HepG2 (cell line): ENCODE results near the gene CARHSP1. TPM values are rescaled to one million over a fixed set of nuclear protein-coding genes. Genes with fewer than 3 reads are reported as not detected.

Experiments
- HNF4G ChIP-seq, 2 experiments: sonication (generic) in 1 of 2; formaldehyde crosslinking in 1 of 2; IDR thresholded peaks; 2 replicates each; pipeline versions ENCODE4 v1.4.0 to v1.6.1; 2011 to 2020; ENCODE audit warnings: borderline replicate concordance in 2 of 2, low read depth in 2 of 2, mild to moderate bottlenecking in 2 of 2, low read length in 1 of 2, missing genetic modification reagents in 1 of 2, moderate library complexity in 1 of 2
- HOXA9 ChIP-seq: sonication (generic); formaldehyde crosslinking; IDR thresholded peaks from 2 replicates; pipeline ENCODE4 v1.8.1; 2022; ENCODE audit warnings: missing genetic modification reagents, mild to moderate bottlenecking, moderate library complexity, borderline replicate concordance
- MED1 ChIP-seq: sonication (generic); formaldehyde crosslinking; IDR thresholded peaks from 2 replicates; pipeline ENCODE4 v1.4.0; 2020; ENCODE audit warnings: missing genetic modification reagents
- NBN ChIP-seq: fragments of 450-650 bp; conservative IDR thresholded peaks from 2 replicates; pipeline ENCODE4 v1.6.1; 2017
- REPIN1 ChIP-seq: sonication (generic); formaldehyde crosslinking; IDR thresholded peaks from 2 replicates; pipeline ENCODE4 v1.8.0; 2022; ENCODE audit warnings: missing genetic modification reagents, low read depth, mild to moderate bottlenecking, borderline replicate concordance
- SMYD3 ChIP-seq: sonication (generic); formaldehyde crosslinking; IDR thresholded peaks from 2 replicates; pipeline ENCODE4 v1.8.1; 2023; ENCODE audit warnings: mild to moderate bottlenecking, missing genetic modification reagents
- SP1 ChIP-seq, 2 experiments: fragments of 450-650 bp in 1 of 2; sonication (generic) in 1 of 2; formaldehyde crosslinking in 1 of 2; IDR thresholded peaks; 2 replicates each; pipeline versions ENCODE4 v1.4.0 to v1.6.1; 2016 to 2020; ENCODE audit warnings: missing genetic modification reagents in 1 of 2
- TAF1 ChIP-seq: sonication (generic); formaldehyde crosslinking; IDR thresholded peaks from 2 replicates; pipeline ENCODE4 v1.4.0; 2020; ENCODE audit warnings: missing genetic modification reagents
- THAP11 ChIP-seq: IDR thresholded peaks from 2 replicates; pipeline ENCODE4 v1.6.1; 2016; ENCODE audit warnings: missing biosample characterization, missing genetic modification reagents
- WIZ ChIP-seq: sonication (generic); formaldehyde crosslinking; IDR thresholded peaks from 2 replicates; pipeline ENCODE4 v1.5.1; 2020; ENCODE audit warnings: mild to moderate bottlenecking, missing genetic modification reagents
- ZBTB3 ChIP-seq: sonication (generic); formaldehyde crosslinking; IDR thresholded peaks from 2 replicates; pipeline ENCODE4 v1.4.0; 2020; ENCODE audit warnings: low read depth, mild to moderate bottlenecking, moderate library complexity, missing genetic modification reagents, borderline replicate concordance
- ZC3H13 ChIP-seq: sonication (generic); formaldehyde crosslinking; IDR thresholded peaks from 2 replicates; pipeline ENCODE4 v1.8.1; 2023; ENCODE audit warnings: mild to moderate bottlenecking, missing genetic modification reagents, moderate library complexity
- ZFP90 ChIP-seq: sonication (generic); formaldehyde crosslinking; IDR thresholded peaks from 2 replicates; pipeline ENCODE4 v1.8.0; 2022; ENCODE audit warnings: missing genetic modification reagents, mild to moderate bottlenecking, inconsistent platforms, borderline replicate concordance
- ZFP91 ChIP-seq: sonication (generic); formaldehyde crosslinking; IDR thresholded peaks from 2 replicates; pipeline ENCODE4 v1.9.0; 2022; ENCODE audit warnings: missing genetic modification reagents, mild to moderate bottlenecking, borderline replicate concordance
- ZKSCAN1 ChIP-seq: fragments of 150-350 bp; IDR thresholded peaks from 2 replicates; pipeline ENCODE4 v1.6.1; 2014; ENCODE audit warnings: low read length
- ZNF616 ChIP-seq: sonication (generic); formaldehyde crosslinking; IDR thresholded peaks from 2 replicates; pipeline ENCODE4 v1.5.0; 2020; ENCODE audit warnings: low read depth, mild to moderate bottlenecking, missing genetic modification reagents
- ZNF703 ChIP-seq: sonication (generic); formaldehyde crosslinking; IDR thresholded peaks from 2 replicates; pipeline ENCODE4 v1.5.1; 2020; ENCODE audit warnings: missing genetic modification reagents, mild to moderate bottlenecking, moderate library complexity, borderline replicate concordance
- polyA plus RNA-seq, 8 experiments: library from polyadenylated mRNA; depleted of rRNA in 3 of 8; stranded (reverse) in 7 of 8; unstranded in 1 of 8; fragments of >200 nt; fragmentation: Illumina TruSeq in 4 of 8; extraction: Trizol in 4 of 8; gene quantifications; 2 replicates each; pipeline versions ENCODE4 v1.2.1 to v1.2.3, GENCODE V29; 2011 to 2016; ENCODE audit warnings: low read depth in 4 of 8, missing spikeins in 1 of 8, mixed read lengths in 1 of 8; ENCODE audit not compliant: insufficient read depth in 1 of 8
- total RNA-seq, 5 experiments: library from RNA; depleted of rRNA; stranded (reverse); fragments of >200 nt; fragmentation: Illumina TruSeq; extraction: Trizol; gene quantifications; 2 replicates each; pipeline ENCODE4 v1.2.3, GENCODE V29; 2016; ENCODE audit warnings: low read depth in 1 of 5
- TF ChIP-seq, protein P1 (sequence below): sonication (generic); formaldehyde crosslinking; IDR thresholded peaks from 2 replicates; pipeline ENCODE4 v1.5.0; 2020; ENCODE audit warnings: mild to moderate bottlenecking, missing genetic modification reagents
- TF ChIP-seq, protein P2 (sequence below): sonication (generic); formaldehyde crosslinking; IDR thresholded peaks from 2 replicates; pipeline ENCODE4 v1.8.0; 2022; ENCODE audit warnings: missing genetic modification reagents, low read depth, mild to moderate bottlenecking, borderline replicate concordance
- TF ChIP-seq, protein P3 (sequence below): sonication (generic); formaldehyde crosslinking; IDR thresholded peaks from 2 replicates; pipeline ENCODE4 v1.4.0; 2020; ENCODE audit warnings: missing genetic modification reagents, low read depth, mild to moderate bottlenecking, borderline replicate concordance
- TF ChIP-seq, protein P4 (sequence below): sonication (generic); formaldehyde crosslinking; conservative IDR thresholded peaks from 2 replicates; pipeline ENCODE4 v1.4.0; 2020; ENCODE audit warnings: missing genetic modification reagents

Gene CARHSP1
- total and polyA plus RNA-seq, 2 of the 13 experiments (the other 11 are each of a cell fraction or from before 2014, with no cell fraction given) = 173 to 345 TPM

GRCh38 chr16:8866118-8866883, 2.5 kb downstream of the CARHSP1 start (continued):
- TF ChIP-seq HOXA9 (CRISPR knock-in tag) (no peak), ZC3H13 (CRISPR knock-in tag) (no peak), NBN (no peak), TAF1 (CRISPR knock-in tag) (peak; percentile 75), WIZ (CRISPR knock-in tag) (peak; percentile 62), REPIN1 (peak; percentile 75; the same call in 1 of the 2 replicates), SMYD3 (CRISPR knock-in tag) (no peak), ZBTB3 (peak; percentile 58; the same call in 1 of the 2 replicates), SP1 (IDR thresholded peaks at IDR 0.05) (no peak), SP1 (CRISPR knock-in tag; IDR thresholded peaks at IDR 0.05) (0 out of 2 replicates have a peak, but pooled peaks have one; percentile 8), ZFP90 (CRISPR knock-in tag) (no peak), HNF4G (IDR thresholded peaks at IDR 0.05; ENCODE audit: borderline replicate concordance, low read depth, low read length) (no peak), HNF4G (CRISPR knock-in tag; IDR thresholded peaks at IDR 0.05; ENCODE audit: borderline replicate concordance, low read depth) (0 out of 2 replicates have a peak, but pooled peaks have one; percentile 48), ZNF616 (CRISPR knock-in tag) (no peak; the same call in 1 of the 2 replicates), ZKSCAN1 (no peak), MED1 (peak; percentile 53), THAP11 (CRISPR knock-in tag) (peak; percentile 50; the same call in 1 of the 2 replicates), ZNF703 (CRISPR knock-in tag) (no peak), ZFP91 (CRISPR knock-in tag) (no peak; the same call in 1 of the 2 replicates)
- TF ChIP-seq, protein P1, sequence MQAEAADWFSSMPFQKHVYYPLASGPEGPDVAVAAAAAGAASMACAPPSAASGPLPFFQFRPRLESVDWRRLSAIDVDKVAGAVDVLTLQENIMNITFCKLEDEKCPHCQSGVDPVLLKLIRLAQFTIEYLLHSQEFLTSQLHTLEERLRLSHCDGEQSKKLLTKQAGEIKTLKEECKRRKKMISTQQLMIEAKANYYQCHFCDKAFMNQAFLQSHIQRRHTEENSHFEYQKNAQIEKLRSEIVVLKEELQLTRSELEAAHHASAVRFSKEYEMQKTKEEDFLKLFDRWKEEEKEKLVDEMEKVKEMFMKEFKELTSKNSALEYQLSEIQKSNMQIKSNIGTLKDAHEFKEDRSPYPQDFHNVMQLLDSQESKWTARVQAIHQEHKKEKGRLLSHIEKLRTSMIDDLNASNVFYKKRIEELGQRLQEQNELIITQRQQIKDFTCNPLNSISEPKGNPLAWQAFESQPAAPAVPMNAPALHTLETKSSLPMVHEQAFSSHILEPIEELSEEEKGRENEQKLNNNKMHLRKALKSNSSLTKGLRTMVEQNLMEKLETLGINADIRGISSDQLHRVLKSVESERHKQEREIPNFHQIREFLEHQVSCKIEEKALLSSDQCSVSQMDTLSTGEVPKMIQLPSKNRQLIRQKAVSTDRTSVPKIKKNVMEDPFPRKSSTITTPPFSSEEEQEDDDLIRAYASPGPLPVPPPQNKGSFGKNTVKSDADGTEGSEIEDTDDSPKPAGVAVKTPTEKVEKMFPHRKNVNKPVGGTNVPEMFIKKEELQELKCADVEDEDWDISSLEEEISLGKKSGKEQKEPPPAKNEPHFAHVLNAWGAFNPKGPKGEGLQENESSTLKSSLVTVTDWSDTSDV = no peak; the same call in 1 of the 2 replicates
- TF ChIP-seq, protein P2, sequence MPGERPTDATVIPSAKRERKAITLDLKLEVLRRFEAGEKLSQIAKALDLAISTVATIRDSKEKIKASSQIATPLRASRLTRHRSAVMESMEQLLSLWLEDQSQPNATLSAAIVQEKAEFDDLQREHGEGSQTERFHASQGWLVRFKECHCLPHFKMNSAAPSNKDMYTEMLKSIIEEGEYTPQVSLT = no peak; the same call in 1 of the 2 replicates
- TF ChIP-seq, protein P3, sequence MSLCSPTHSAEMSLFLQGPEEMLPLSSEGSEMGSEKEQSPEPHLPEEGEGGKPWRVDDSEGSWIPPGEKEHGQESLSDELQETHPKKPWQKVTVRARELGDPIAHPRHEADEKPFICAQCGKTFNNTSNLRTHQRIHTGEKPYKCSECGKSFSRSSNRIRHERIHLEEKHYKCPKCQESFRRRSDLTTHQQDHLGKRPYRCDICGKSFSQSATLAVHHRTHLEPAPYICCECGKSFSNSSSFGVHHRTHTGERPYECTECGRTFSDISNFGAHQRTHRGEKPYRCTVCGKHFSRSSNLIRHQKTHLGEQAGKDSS = no peak
- TF ChIP-seq, protein P4, sequence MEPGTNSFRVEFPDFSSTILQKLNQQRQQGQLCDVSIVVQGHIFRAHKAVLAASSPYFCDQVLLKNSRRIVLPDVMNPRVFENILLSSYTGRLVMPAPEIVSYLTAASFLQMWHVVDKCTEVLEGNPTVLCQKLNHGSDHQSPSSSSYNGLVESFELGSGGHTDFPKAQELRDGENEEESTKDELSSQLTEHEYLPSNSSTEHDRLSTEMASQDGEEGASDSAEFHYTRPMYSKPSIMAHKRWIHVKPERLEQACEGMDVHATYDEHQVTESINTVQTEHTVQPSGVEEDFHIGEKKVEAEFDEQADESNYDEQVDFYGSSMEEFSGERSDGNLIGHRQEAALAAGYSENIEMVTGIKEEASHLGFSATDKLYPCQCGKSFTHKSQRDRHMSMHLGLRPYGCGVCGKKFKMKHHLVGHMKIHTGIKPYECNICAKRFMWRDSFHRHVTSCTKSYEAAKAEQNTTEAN (CRISPR knock-in tag) = 0 out of 2 replicates have a peak, but pooled peaks have one; percentile 5
